ENCODE data around the gene ANKS1B. TPM values are rescaled to one million over a fixed set of nuclear protein-coding genes. Genes with fewer than 3 reads are reported as not detected.
"Not testable (repeated sequence)": the region's sequence is repeated elsewhere in the genome, so short reads cannot be mapped to it uniquely, and the experiment has no call there.

ANKS1B gene
- total and polyA plus RNA-seq, 7 donors, result 0.46 to 7.4 (median 3.6) TPM

- intact Hi-C loops (cut with DNase I), result no loop called here
- no peak for ATAC-seq
- H3K4me1 ChIP-seq, result no peaks in the 10 kb centered on the region
Observed at GRCh38 chr12:99257672-99258071, 727.1 kb downstream of the ANKS1B start.

DNA sequence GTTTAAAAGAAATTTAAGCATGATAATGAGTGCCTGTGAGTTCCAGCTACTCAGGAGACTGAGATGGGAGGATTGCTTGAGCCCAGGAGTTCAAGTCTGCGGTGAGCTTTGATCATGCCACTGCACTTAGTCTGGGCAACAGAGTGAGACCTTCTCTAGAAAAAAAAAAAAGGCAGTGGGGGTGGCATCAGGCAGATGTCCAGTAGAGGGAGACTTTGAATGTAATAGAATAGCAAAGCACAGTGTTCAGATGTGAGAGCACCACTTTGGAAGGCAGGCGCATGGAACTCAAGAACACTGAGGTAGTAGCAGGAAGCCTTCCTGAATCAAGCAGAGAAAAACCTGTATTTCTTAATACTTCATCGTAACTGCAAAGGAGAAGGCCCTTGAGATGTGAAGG, 731.7 kb downstream of the ANKS1B start:
- Histone ChIP-seq H3K27ac (no peak overlapping the region), H3K27me3 (ENCODE audit: insufficient read depth in 3 of 3, low read length in 2 of 3) (no peaks in the 10 kb centered on the region), H3K4me3 (no peak overlapping the region), H3K9me3 (no peaks in the 10 kb centered on the region), H3K4me1 (no peaks in the 10 kb centered on the region), H3K36me3 (ENCODE audit: insufficient read depth in 1 of 2, low read depth in 1 of 2) (no peaks in the 10 kb centered on the region)
- 93 to 95% (median 94%) methylated on average over 3 of the region's 3 CpGs for WGBS, 3 donors
- TF ChIP-seq, protein P1, sequence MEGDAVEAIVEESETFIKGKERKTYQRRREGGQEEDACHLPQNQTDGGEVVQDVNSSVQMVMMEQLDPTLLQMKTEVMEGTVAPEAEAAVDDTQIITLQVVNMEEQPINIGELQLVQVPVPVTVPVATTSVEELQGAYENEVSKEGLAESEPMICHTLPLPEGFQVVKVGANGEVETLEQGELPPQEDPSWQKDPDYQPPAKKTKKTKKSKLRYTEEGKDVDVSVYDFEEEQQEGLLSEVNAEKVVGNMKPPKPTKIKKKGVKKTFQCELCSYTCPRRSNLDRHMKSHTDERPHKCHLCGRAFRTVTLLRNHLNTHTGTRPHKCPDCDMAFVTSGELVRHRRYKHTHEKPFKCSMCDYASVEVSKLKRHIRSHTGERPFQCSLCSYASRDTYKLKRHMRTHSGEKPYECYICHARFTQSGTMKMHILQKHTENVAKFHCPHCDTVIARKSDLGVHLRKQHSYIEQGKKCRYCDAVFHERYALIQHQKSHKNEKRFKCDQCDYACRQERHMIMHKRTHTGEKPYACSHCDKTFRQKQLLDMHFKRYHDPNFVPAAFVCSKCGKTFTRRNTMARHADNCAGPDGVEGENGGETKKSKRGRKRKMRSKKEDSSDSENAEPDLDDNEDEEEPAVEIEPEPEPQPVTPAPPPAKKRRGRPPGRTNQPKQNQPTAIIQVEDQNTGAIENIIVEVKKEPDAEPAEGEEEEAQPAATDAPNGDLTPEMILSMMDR (IDR thresholded peaks at IDR 0.05), result no peak
- ATAC-seq (no peak), DNase-seq (no peak)
- intact Hi-C loops (cut with DNase I), result no loop called here

More at GRCh38 chr12:99257672-99258071, 727.1 kb downstream of the ANKS1B start:
- Histone ChIP-seq H3K9me3 (no peaks in the 10 kb centered on the region), H3K4me3 (no peak overlapping the region), H3K36me3 (ENCODE audit: insufficient read depth in 1 of 2, low read depth in 1 of 2) (no peaks in the 10 kb centered on the region), H3K27me3 (ENCODE audit: insufficient read depth in 3 of 3, low read length in 2 of 3) (no peaks in the 10 kb centered on the region), H3K27ac (no peak overlapping the region)
- DNase-seq, result no peak
- TF ChIP-seq, protein P1 (IDR thresholded peaks at IDR 0.05), result no peak

- no peak for ATAC-seq
- no peak for DNase-seq
- no peaks in the 10 kb centered on the region for H3K9me3 ChIP-seq
- intact Hi-C loops (cut with DNase I), result no loop called here
- H3K4me3 ChIP-seq, result no peak overlapping the region
- WGBS, 3 donors, result 75 to 91% (median 78%) methylated on average over 3 of the region's 3 CpGs
- H3K36me3 ChIP-seq (ENCODE audit: insufficient read depth in 1 of 2, low read depth in 1 of 2), result no peaks in the 10 kb centered on the region
- TF ChIP-seq, protein P1 (IDR thresholded peaks at IDR 0.05), result no peak
- no peaks in the 10 kb centered on the region for H3K4me1 ChIP-seq
- no peaks in the 10 kb centered on the region for H3K27me3 ChIP-seq (ENCODE audit: insufficient read depth in 3 of 3, low read length in 2 of 3)
- no peak overlapping the region for H3K27ac ChIP-seq
Observed at GRCh38 chr12:99250091-99250490, 734.6 kb downstream of the ANKS1B start.

- TF ChIP-seq, protein P1 (IDR thresholded peaks at IDR 0.05), result no peak
- H3K4me3 ChIP-seq, result no peak overlapping the region
- intact Hi-C loops (cut with DNase I), result no loop called here
- H3K9me3 ChIP-seq, result no peaks in the 10 kb centered on the region
- H3K36me3 ChIP-seq (ENCODE audit: insufficient read depth in 1 of 2, low read depth in 1 of 2), result no peaks in the 10 kb centered on the region
- no peaks in the 10 kb centered on the region for H3K4me1 ChIP-seq
- H3K27ac ChIP-seq, result no peak overlapping the region
- WGBS, 3 donors, result 55 to 72% (median 57%) methylated on average over 4 of the region's 4 CpGs
- ATAC-seq (no peak), DNase-seq (no peak)
- H3K27me3 ChIP-seq (ENCODE audit: insufficient read depth in 3 of 3, low read length in 2 of 3), result no peaks in the 10 kb centered on the region
Observed at GRCh38 chr12:99249543-99249942, 735.2 kb downstream of the ANKS1B start.

DNA sequence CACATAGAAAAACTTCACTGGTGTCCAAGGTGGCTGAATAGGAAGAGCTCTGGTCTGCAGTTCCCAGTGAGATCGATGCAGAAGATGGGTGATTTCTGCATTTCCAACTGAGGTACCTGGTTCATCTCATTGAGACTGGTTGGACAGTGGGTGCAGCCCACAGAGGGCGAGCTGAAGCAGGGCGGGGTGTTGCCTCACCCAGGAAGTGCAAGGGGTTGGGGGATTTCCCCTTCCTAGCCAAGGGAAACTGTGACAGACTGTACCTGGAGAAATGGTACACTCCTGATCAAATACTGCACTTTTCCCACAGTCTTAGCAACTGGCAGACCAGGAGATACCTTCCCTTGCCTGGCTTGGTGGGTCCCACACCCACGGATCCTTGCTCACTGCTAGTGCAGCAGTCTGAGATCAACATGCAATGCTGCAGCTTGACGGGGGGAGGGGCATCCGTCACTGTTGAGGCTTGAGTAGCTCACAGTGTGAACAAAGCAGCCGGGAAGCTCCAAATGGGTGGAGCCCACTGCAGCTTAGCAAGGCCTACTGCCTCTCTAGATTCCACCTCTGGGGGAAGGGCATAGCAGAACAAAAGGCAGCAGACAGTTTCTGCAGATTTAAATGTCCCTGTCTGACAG, 746.7 kb downstream of the ANKS1B start:
- DNase-seq; H3K27me3 ChIP-seq (ENCODE audit: insufficient read depth in 3 of 3, low read length in 2 of 3); H3K36me3 ChIP-seq (ENCODE audit: insufficient read depth in 1 of 2, low read depth in 1 of 2); H3K9me3 ChIP-seq; H3K27ac ChIP-seq; intact Hi-C loops (cut with DNase I); H3K4me3 ChIP-seq; H3K4me1 ChIP-seq; ATAC-seq: not testable (repeated sequence)
- 52 to 65% (median 59%) methylated on average over 7 of the region's 7 CpGs for WGBS, 3 donors
